HG03575 (cell line): ENCODE results near the gene CERS6.

Experiments used
- ATAC-seq: cut with Tn5 transposase; IDR thresholded peaks from one replicate; pipeline ENCODE4 v1.9.1; 2021; ENCODE audit not compliant: unreplicated experiment, insufficient number of reproducible peaks, low FRiP score; ENCODE audit errors: extremely low read depth

The CERS6 gene

DNA sequence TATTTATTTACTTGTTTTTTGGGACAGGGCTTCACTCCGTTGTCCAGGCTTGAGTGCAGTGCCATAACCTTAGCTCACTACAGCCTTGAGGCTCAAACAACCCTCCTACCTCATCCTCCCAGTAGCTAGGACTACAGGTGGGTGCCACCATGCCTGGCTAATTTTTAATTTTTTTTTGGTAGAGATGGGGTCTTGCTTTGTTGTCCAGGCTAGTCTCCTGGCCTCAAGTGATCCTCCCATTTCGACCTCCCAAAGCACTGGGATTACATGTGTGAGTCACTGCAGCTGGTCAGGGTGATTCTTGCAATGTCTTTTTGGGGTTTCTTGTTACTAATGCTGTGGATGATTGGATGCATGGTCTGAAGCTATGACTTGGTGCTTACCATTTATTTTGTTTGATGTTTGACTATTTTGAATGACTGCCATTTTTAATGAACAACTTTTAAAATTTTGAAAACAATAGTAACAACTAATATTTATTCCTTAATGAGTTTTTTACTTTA lies 6.5 kb downstream of the CERS6 start:
- no peak for ATAC-seq

DNA sequence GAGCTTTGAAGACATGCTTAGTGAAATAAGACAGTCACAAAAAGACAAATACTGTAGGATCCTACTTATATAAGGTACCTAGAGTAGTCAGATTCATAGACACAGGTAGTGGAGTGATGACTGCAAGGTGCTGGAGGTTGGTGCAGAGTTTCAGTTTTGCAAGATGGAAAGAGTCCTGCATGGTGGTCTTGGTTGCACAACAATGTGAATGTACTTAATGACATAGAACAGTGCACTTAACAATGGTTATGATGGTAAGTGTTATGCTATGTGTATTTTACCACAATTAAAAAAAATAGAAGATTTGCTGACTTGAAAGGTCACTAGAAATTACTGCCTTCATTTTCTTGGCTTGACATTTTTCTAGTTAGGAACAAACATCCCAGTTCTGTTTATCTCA lies 9.5 kb downstream of the CERS6 start:
- no peak for ATAC-seq

GRCh38 chr2:168466190-168466737 lies 10.2 kb downstream of the CERS6 start:
- ATAC-seq: no peak

DNA sequence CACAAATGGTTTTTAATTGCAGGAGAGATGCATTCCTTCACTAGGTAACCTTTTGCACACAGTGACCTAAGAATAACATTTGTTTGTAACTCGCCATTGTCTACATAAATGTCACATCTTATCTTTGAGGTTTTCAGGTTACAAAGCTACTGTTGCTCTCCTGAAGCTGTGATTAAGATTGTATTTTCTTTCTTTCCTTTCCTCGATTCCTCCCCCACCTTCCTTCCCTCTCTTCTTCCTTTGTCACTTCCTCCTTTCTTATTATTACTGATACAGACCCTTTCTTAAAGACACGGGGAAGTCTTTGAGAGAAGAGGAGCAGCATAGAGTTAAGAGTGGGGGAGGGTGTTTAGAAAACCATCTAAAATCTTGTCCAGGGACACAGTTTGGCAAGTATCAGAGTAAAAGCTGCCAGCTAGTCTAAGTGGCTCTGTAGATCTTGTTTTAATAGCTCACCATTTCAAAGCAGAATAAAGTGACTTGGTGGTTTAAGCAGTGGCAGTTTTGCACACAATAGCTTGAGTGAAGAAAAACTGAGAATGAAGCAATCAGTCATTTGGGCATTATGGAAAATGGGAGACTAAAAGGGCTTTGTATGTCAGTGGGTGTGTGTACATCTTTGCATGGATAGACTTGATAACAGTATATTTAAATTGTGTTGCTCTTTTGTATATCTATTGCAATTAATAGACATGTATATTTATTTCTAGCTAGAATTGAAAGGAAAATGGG lies 10.9 kb downstream of the CERS6 start:
- ATAC-seq: no peak

GRCh38 chr2:168467729-168468128 lies 11.7 kb downstream of the CERS6 start:
- no peak for ATAC-seq

GRCh38 chr2:168468354-168468753 lies 12.3 kb downstream of the CERS6 start:
- no peak for ATAC-seq

GRCh38 chr2:168469281-168469988 lies 13.4 kb downstream of the CERS6 start:
- ATAC-seq: peak; percentile 67

GRCh38 chr2:168470320-168471162 lies 14.5 kb downstream of the CERS6 start:
- no peak for ATAC-seq

DNA sequence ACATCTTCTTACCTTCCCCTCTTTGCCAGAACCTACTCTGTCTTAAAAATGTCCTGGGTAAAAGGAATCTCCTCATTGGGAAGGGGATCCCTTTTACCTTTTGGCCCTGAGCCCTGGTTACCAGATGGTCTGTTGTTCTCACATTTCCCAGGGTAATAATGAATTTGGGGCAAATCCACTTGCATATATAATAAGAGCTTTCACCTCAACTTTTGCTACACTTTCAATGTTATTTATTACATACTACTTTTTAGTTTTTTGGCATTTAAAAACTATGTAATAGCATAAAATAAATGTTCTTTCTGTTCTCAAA lies 15.0 kb downstream of the CERS6 start:
- no peak for ATAC-seq

DNA sequence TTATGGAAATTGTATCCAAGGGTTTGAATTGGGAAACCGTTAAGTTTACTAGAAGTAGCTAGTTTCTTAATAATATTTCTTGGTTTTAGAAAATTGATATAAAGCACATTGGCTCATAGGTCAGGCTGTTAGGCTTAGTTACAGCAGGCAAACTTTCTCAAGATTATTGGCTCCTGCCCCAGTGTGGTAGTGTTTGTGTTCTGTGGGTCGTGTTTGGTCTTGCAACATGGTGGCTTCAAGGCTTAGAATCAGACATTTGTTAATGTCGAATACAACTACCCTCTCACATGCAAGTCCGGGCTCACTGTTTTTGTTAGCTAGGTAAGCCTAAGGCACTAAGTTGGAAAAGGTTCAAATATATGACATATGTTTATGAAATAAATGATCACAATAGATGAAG lies 19.6 kb downstream of the CERS6 start:
- ATAC-seq: no peak

GRCh38 chr2:168478206-168478605 lies 22.1 kb downstream of the CERS6 start:
- no peak for ATAC-seq

DNA sequence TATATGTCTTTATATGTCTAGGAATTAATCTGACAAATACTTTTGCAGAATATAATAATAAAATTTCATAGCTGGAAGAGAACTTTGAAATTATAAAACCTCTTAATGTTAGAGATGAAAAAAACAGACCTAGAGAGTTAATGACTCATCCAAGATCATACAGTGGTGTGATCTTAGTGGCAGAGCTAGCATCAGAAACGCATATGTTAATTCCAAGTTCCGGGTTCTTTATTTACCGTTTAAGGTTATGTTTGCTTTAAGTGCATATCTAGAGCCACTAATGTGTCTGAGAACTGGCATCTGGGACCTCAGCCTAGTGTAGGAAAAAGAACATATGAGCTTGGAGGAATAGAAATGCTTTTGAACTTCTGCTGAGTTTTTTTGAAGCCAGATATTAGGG lies 24.3 kb downstream of the CERS6 start:
- no peak for ATAC-seq

GRCh38 chr2:168480825-168481585 lies 24.9 kb downstream of the CERS6 start:
- ATAC-seq: no peak

- no peak for ATAC-seq
These were observed 26.2 kb downstream of the CERS6 start for GRCh38 chr2:168482269-168482668.

DNA sequence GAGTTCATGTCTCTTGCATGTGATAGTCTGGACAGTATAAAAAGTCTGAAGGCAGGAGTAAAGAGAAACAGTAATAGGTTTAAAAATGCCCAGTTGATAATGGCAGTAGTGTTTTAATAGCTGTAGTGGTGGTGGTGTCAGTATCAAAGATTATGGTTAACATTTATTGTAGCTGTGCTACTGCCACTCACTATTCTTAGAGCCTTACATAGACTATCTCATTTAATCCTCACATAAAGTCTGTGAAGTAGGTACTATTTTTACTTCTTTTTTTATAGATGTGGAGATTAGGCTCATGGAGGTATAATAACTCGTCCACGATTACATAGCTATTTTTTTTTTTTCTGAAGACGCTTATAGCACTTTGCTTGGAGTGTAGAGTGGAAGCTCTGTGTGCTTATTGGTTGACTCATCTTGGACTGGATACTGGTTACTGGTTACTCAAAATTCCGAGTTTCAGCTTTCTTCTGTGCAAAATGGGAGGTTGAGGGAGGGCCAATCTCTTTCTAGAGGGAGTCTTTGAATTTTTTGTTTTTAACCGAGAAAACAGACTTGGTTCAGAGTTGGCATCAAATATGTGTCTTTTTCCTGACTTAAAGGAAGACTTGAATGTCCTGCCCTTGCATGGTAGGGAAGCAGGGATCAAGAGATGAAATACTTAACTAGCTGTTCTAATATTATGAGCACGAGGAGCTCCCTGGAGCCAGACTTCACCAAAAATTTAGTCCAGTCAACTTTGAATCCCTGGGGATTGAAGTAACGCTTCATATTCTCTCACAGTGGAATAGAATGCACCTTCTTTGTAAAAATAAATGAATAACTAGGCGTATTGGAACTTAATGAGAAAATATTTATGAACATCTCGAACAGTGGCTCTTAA lies 27.1 kb downstream of the CERS6 start:
- no peak for ATAC-seq

- ATAC-seq: no peak
These were observed 30.4 kb downstream of the CERS6 start for GRCh38 chr2:168486477-168486876.

DNA sequence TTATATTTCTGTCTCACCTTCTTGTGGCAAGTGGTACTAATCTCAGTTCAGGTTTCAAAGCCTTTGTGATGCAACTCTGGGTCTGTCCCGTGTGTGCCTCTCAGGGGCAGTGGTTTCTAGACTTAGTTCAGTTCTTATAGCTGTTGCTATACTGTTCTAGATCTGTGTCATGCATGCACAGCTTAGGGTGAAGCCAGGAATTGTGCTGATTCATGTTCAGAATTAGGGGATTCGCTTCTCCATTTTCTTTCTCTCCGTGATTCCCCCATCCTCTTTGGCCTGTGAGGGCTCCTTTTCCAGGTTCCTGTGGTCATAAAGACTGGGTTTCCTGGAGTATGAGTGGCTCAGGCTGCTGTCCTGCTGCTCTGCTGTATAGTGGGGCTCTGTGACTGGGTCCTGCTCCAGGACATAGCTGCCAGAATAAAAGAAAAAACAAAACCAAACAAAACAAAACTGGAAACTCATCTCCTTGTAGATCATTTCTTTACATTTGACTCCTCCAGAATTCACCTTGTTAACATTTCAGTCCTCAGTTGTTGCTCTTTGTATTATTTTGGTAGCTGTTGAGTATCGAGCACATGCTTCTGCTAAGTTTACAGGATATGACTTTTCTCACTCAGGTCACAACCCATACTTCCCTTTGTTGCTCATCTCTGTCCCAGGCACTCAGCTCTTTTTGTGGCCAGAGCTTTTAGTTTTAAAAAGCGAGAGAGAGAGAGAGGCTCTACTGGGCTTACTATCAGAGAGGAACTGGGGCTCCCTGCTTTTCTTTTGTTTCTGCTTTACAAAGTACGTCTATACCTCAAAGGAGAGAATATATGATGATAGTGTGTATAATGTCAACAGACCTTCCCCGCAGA lies 34.2 kb downstream of the CERS6 start:
- peak; percentile 81 for ATAC-seq
